DND-41 (cell line): ENCODE results near the gene KCNRG.

Experiments used
- CTCF ChIP-seq: IDR thresholded peaks from 2 replicates; pipeline ENCODE4 v1.5.1; 2012; ENCODE audit warnings: borderline replicate concordance, low read length, moderate library complexity, mild to moderate bottlenecking; ENCODE audit not compliant: poor library complexity, severe bottlenecking; ENCODE audit errors: extremely low read depth
- EZH2 ChIP-seq: IDR thresholded peaks from 3 replicates; pipeline ENCODE4 v1.6.1; 2012; ENCODE audit warnings: borderline replicate concordance, low read depth, mild to moderate bottlenecking, moderate library complexity, low read length, inconsistent platforms; ENCODE audit not compliant: severe bottlenecking

GRCh38 chr13:49998714-49999624 lies 16.3 kb upstream of the KCNRG start:
- no peak for TF ChIP-seq CTCF
- TF ChIP-seq EZH2 = no peak
